UCSD-AML1 (cell line): ENCODE results near the gene PDSS1.

Source experiments
- DNase-seq: peaks from one replicate; lab custom pipeline; 2025; ENCODE audit not compliant: unreplicated experiment; lab: John Stamatoyannopoulos, UW

The PDSS1 gene

GRCh38 chr10:26792758-26793495 is 95.4 kb downstream of the PDSS1 start:
- no peak for DNase-seq
